ENCODE data around the gene MLH3. TPM values are rescaled to one million over a fixed set of nuclear protein-coding genes. Genes with fewer than 3 reads are reported as not detected.
"Not testable (repeated sequence)": the region's sequence is repeated elsewhere in the genome, so short reads cannot be mapped to it uniquely, and the experiment has no call there.

The MLH3 gene
- total RNA-seq, 1 experiment from 2014 or later = 18.3 TPM

DNA sequence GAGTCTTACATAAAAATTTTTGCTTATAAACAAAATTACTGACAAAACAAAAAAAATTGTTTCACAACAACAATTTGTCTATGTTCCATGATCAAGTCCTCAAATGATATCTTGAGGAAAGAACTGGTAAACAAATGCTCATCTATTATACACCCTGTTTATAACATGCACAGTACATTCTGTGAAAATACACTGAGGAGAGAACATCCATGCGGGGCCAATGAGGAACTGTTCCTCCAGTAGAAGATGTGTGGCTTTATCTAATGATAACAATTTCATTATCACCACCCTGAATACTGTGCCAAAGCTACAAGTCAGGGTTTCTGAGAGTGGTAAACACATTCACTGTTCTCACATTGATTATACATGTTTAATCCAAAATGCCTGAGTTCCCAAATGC lies 10.8 kb downstream of the MLH3 start:
- DNase-seq (ENCODE audit: extremely low read depth, low read depth) = no peak

DNA sequence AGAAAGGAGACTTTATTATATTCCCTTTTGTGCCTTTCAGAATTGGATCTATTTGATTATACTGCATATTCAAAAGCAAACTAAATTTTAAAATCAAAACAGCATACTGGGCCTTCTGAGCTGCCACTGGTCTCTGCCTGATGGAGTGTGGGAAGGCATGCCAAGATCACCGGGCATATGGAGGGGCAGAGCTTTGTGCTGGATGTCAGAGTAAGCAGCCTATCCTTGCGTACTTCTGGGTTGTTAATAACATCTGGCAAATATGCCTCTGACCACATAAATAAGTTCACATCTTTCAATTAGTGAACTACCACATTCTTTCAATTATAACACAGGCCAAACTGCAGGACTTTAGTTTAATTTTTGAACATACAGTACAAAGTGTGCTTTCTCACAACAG lies 18.3 kb downstream of the MLH3 start:
- no peak for DNase-seq (ENCODE audit: extremely low read depth, low read depth)

DNA sequence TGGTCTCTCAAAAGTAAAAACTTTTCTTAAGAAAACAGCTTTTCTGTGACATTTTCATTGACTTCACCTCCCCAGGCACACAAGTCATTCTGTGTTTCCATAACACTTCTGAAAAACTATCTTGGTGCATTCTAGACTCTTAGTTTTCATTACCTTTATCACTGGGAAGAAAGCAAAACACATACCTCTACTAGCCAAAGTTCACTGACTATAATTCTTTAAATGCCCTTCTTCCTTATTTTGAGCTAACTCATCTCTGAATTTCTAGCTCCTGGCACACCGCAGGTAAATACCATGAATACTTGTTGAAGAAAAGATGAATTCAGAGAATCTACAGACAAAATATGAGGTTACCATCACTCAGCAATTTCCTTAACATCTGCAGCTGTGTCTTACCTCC lies 21.1 kb downstream of the MLH3 start:
- DNase-seq (ENCODE audit: extremely low read depth, low read depth) = no peak

DNA sequence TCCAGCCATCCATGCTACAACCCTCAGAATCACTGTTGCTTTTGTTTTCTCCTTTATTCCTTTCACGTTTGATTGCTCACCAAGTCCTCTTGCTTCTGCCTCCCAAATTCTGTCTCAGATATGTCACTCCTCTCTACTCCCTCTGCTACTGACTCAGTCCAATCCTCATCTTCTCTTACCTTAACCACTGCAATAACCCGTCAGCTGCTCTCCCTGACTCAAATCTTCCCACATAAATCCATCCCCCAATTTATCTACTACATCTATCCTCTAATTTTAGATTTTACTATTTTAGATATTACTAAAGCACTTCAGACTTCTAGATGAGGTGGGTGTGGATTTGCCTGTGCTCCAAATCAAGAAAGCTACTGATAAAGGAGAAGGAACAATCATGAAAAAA lies 25.4 kb downstream of the MLH3 start:
- DNase-seq (ENCODE audit: extremely low read depth, low read depth) = no peak

DNA sequence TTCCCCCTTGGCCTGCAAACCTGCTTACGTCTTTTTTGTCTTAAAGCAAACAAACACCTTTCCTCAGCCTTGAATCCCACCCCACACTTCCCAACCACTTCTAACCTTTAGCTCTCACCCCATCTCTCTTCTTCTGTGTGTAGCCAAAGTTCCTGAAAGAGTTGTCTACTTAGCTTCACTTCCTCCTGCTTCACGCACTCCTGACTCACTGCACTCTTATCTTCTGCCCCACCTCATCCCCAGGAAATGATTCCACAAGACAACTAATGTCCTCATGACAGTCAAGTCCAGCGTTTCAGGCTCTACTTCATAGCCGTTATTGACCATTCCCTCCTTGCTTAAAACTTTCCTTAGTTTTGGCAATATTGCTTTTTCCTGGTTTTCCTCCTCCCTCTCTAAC lies 26.2 kb downstream of the MLH3 start:
- DNase-seq (ENCODE audit: extremely low read depth, low read depth) = no peak

DNA sequence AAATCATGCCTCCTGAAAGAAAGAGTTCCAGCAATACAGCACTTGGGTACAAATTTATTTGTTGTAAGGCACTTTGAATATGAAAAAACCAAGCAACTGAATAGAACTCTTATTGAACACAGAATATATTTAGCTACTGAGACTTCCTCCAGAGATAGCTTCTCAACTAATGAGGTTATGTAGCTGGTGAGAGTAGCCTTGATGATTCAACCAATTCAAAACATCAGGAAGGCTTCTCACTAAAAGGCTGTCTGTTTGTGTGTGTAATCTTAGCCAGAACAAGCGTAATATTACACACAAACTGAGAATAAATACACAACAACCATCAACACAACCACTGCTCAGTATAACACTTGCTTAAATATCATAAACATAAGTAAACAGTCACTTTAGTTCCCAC lies 28.2 kb downstream of the MLH3 start:
- DNase-seq (ENCODE audit: extremely low read depth, low read depth) = no peak

DNA sequence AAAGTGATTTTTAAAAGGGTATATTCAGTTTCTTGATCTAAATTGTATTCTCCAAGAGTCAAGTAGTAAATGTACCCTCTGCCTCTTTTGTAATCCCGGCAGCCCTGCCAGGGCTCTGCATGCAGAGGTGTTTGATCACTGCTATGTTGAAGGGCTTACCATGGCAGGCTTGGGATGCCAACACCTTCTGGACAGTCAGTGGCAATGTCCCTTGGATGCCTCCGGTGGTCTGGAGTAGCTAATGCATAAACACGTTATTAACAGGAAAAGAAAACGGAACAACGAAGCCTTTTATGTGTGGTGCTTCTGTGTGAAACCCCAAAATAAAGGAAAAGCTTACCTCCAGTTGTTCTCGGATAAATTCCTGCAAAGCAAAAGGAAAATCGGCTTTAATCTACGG lies 28.6 kb downstream of the MLH3 start:
- no peak for DNase-seq (ENCODE audit: extremely low read depth, low read depth)

DNA sequence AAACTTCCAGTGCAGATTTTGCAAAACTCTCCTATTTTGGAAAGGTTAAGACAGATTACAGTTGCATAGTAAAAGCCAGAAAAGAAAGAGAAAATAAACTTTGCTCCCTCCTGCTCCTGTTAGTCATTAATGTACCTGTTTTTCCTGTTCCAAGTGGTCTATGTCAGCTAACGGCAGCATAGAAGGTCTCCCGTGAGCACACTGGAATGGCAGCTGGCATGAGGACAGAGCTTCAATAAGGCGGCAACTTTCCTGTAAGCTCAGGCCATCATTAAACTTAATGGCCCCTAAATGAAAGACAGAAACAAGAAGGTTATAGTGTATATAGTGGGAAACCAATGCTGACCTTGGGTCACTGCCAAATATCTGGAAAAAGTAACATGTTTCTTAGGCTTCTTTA lies 32.6 kb downstream of the MLH3 start:
- no peak for DNase-seq (ENCODE audit: extremely low read depth, low read depth)

DNA sequence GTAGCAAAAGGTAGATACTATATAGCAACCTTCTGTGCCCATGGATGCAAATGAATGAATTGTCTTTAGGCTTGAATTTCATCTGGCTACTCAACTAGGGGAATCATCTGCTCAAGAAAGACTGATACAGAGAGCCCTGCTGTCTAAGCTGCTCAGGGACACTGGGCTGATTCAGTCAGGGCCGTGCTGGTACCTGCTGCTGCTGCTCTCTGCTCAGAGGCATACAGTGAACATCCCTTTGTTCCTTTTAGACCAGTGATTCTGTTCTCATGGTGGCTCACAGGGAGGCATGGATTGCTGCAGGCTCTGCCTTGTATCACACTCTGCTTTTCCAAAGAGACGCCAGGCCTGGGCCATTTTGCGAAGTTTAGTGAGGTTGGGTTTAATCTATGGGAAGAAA lies 34.5 kb downstream of the MLH3 start:
- DNase-seq (ENCODE audit: extremely low read depth, low read depth) = no peak

DNA sequence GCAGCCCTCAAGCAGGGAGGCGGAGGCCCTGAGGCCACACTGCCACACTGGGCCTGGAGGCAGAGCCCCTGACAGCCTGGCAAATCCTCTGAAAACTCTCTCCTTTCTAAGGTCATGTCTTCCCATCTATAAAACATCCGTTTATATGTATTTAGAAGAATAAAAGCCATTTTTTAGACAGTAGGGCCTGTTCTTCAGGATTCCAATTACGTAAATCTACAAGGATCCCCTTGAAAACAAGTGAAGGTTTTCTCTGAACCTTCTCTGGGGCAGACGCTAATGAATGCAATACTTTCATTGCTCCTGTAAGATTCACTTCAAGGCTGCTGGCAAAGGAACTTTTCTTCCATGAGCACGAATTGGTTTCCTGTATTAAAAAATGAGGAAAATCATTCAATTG lies 35.8 kb downstream of the MLH3 start:
- no peak for DNase-seq (ENCODE audit: extremely low read depth, low read depth)

DNA sequence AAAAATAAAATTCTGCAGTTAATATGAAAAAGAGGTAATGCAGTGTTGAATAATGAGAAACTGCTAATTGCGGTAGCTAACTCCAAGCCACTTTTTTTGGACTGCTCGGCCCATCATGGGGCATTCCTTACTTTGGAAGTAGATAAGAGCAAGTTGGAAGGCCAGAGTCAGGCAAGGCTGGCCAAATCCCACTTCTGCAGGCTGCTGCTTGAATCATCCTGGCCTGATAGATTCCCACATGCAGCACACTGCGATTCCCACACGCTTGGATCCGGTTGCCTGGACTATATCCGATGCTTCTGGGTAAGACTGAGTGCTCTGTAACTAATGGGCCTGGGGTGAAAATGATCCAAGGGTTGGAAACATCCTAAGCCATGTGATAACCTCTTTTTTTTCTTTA lies 38.0 kb downstream of the MLH3 start:
- DNase-seq (ENCODE audit: extremely low read depth, low read depth) = no peak

DNA sequence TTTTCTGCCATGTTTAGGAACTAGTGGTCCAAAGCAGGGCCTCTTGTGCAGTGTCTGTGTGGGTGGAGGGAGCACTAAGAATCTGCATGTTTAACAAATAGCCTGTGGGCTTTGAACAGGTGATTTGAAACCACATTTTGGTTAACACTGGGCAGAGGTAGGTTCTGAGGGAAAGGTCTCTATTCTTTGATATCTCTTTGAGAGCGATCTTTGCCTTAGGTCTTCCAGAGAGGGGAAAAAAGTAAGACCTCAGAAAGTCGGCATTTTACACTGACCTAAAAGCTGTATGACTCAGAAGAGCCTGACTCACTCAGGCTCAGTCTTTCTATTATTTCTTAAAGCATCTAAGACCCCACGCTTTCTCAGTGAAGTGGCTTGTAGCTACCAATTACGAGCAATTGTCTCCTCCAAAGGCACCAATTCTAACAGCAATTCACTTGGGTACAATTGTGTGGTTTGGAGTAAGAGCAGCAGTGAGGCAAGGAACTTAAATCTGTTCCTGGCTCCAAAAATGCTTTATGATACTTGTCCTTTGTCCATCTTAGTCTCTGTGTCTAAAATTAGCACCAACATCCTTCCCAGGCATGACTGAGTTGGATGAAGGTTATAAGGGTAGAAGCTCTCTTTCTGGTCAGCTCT lies 39.8 kb downstream of the MLH3 start:
- no peak for DNase-seq (ENCODE audit: extremely low read depth, low read depth)

DNA sequence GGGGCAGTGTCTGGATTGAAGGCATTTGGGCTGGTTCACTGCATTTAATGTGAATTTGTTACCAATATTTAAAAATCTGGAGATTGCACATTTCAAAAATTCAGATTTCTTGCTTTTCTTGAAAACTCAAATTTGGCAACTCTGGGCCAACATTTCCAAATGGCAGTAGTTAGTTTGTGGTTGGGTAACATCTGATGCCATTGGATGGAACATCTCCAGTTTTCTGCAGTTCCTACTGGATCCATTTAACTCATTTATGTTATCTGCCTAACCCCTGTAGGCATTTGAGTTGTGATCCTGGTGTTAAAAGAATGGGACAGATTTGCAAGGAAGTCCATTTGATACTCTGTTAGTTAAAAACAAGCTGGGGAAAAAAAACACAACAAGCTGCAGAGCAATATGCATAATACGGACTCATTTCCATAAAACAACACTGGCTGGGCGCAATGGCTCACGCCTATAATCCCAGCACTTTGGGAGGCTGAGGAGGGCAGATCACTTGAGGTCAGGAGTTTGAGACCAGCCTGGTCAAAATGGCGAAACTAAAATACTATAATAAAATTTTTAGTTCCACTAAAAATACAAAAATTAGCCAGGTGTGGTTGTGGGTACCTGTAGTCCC lies 40.7 kb downstream of the MLH3 start:
- DNase-seq (ENCODE audit: extremely low read depth, low read depth) = no peak

DNA sequence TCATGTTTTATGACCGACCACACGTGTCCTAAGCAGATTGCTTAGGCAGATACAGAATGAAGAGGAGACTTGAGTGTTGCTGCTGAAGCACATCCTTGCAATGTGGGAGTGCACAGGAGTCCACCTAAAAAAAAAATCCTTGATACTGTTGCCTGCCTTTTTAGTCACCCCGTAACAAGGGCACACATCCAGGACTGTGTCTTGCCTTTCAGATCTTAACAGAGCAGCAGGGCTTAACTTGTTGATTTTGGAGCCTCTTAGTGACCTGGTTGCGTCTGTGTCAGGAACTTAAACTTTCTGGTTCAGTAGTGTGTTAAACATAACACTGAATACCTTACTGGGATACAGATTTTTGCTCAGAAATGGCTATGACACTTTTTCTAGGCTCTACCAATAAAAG lies 42.1 kb downstream of the MLH3 start:
- DNase-seq (ENCODE audit: extremely low read depth, low read depth) = no peak

DNA sequence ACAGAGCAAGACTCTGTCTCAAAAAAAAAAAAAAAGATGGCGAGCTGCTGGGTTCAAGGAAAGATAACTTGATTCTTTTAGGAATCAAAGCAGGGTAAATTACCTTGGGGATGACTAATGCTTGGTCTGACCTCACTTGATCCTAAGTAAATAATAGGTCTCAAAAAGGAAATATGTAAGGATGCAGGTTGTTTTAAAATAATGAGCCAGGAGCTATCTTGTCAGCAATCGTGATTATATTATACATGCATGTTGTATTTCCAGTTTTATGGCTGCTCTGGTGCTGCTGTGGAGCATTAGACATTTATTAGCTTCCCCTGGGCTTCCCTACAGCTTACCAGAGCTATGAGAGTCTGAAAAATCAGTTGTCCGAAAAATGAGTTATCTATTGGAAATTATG lies 45.9 kb downstream of the MLH3 start:
- DNase-seq (ENCODE audit: extremely low read depth, low read depth) = no peak

DNA sequence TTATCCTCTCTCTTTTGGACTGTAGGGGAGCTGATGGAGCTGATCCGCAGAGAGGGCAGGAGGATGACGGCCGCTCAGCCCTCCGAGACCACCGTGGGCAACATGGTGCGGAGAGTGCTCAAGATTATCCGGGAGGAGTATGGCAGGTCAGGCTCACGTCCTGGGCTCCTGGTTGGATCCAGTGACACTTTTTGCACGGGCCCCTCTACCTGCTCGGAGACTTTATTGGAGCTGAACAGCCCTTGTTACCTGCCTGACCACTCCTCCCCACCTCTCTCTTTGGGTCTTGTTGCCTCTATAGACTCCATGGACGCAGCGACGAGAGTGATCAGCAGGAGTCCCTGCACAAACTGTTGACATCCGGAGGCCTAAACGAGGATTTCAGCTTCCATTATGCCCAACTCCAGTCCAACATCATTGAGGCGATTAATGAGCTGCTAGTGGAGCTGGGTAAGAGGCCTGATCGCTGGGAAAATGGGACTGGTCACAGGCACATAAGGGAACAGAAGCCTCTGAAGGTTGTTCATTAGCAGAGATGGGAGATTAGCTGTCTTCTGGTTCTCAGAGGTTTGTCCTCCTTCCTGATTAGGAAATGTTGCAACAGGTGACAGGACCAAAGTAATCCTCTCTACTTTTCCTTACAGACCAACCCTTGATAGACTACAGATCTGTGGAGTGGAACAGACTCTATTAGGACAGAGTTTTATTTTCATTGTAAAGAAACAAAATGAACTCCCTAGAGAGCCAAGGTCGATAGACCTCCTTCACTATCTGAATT lies 47.8 kb downstream of the MLH3 start:
- no peak for DNase-seq (ENCODE audit: extremely low read depth, low read depth)

DNA sequence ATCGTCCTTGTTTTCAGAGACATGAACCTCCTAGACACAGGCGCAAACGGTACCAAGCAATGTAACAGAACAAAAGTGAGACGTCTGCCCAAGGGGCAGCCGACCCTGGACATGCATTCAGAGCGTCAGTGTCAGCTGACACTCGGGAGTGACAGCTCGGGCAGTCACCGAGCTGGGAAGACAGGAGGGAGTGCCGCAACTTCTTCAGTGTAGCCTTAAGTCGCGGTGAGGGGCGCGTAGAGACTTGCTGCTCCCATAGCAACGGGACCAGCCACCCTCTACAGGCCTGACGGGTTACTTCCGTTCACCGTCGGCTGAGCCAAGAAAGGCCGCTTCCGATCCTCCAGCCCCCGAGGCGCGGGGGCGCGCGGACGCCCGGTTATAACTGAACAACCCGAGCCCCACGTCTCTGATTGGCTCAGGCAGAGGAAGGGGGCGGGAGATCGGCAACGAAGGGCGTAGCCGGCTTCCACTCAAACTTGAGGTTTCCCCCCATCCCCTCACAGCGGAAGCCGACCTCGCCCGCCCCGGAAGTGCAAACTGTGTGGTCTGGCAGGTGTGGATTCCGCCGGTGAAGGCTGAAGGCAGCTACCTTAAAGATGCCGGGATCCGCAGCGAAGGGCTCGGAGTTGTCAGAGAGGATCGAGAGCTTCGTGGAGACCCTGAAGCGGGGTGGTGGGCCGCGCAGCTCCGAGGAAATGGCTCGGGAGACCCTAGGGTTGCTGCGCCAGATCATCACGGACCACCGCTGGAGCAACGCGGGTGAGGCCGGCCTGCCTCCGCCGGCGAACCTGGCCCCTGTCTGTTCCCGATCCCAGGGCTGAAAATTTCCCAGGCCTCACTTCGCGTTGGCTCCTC lies 48.6 kb downstream of the MLH3 start, which contains the start of gene EIF2B2:
TSS of gene EIF2B2 (plus strand) at position 530 of the 858 bp plus-strand sequence. CDS start at position 600, 70 bp downstream.
- DNase-seq (ENCODE audit: extremely low read depth, low read depth) = peak; percentile 93

DNA sequence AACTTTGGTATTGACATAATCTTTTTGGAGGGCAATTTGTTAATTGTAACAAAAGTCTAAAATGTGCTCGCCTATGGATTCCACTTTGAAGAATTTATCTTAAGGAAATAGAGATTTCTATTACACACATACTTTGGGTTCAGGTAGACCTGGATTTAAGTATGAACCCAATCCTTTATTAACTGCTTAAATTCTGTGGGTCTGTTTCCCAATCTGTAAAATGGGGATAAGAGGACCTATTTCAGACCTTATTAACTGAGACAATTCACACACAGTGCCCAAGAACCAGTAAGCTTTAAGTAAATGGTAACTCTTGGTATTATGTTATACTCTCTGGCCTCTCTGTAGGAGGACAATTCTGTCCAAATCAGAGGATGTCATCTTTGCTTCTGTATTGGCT lies 49.4 kb downstream of the MLH3 start:
- no peak for DNase-seq (ENCODE audit: extremely low read depth, low read depth)

DNA sequence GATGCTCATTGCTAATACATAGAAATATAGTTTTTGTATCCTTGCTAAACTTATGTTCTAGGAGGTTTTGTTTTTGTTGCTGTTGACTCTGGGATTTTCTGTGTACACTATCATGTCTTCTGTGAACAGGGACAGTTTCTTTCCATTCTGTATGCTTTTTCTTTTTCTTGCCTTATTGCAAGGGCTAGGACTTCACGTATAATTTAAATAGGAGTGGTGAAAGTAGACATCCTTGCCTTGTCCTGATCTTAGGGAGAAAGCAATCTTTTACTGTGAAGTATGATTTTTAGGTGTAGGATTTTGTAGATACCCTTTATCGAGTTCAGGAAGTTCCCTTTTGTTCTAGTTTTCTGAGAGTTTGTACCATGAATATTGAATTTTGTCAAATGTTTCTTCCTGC lies 50.0 kb downstream of the MLH3 start:
- no peak for DNase-seq (ENCODE audit: extremely low read depth, low read depth)

DNA sequence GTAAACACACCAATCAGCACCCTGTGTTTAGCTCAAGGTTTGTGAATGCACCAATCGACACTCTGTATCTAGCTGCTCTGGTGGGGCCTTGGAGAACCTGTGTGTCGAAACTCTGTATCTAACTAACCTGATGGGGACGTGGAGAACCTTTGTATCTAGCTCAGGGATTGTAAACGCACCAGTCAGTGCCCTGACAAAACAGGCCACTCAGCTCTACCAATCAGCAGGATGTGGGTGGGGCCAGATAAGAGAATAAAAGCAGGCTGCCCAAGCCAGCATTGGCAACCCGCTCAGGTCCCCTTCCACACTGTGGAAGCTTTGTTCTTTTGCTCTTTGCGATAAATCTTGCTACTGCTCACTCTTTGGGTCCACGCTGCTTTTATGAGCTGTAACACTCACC lies 55.5 kb downstream of the MLH3 start:
- not testable (repeated sequence) for DNase-seq (ENCODE audit: extremely low read depth, low read depth)

DNA sequence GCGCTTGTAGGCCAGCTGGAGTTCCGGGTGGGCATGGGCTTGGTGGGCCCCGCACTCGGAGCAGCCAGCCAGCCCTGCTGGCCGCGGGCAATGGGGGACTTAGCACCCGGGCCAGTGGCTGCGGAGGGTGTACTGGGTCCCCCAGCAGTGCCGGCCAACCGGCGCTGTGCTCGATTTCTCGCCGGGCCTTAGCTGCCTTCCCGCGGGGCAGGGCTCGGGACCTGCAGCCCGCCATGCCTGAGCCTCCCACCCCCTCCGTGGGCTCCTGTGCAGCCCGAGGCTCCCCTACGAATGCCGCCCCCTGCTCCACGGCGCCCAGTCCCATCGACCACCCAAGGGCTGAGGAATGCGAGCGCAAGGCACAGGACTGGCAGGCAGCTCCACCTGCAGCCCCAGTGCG lies 57.1 kb downstream of the MLH3 start:
- not testable (repeated sequence) for DNase-seq (ENCODE audit: extremely low read depth, low read depth)

All from NCI-H460 (cell line).